K562 (cell line): ENCODE data around the gene TMEM187. TPM values are rescaled to one million over a fixed set of nuclear protein-coding genes. Genes with fewer than 3 reads are reported as not detected.

ENCODE experiments used
- CHD4 ChIP-seq: fragments of 200-600 bp; sonication (generic); IDR thresholded peaks from 3 replicates; pipeline ENCODE4 v1.6.1; 2012; ENCODE audit warnings: low read depth, mild to moderate bottlenecking, mixed read lengths, low read length, inconsistent platforms; ENCODE audit not compliant: insufficient read depth, insufficient replicate concordance, poor library complexity, severe bottlenecking
- FOS ChIP-seq: IDR thresholded peaks from 3 replicates; pipeline ENCODE4 v1.6.1; 2011; ENCODE audit not compliant: insufficient read length; ENCODE audit errors: extremely low read depth
- FOSL1 ChIP-seq: fragments of 200-800 bp; sonication (Bioruptor generic); conservative IDR thresholded peaks from 2 replicates; pipeline ENCODE4 v1.6.1; 2016; ENCODE audit warnings: missing genetic modification characterization, missing compliant biosample characterization
- HDAC2 ChIP-seq: fragments of 450-650 bp; IDR thresholded peaks from 2 replicates; pipeline ENCODE4 v1.6.1; 2016; ENCODE audit warnings: mild to moderate bottlenecking
- JUN ChIP-seq, 2 experiments: sonication (generic) in 1 of 2; formaldehyde crosslinking in 1 of 2; IDR thresholded peaks; 2 replicates each; pipeline versions ENCODE4 v1.6.1 to v1.8.0; 2012 to 2022; ENCODE audit warnings: borderline replicate concordance in 2 of 2, mild to moderate bottlenecking in 2 of 2, improper control_type of control experiment in 1 of 2, low read depth in 1 of 2, low read length in 1 of 2, missing genetic modification reagents in 1 of 2
- KLF6 ChIP-seq: fragments of 250-450 bp; sonication (Bioruptor Pico); IDR thresholded peaks from 2 replicates; pipeline ENCODE4 v1.4.0; 2020; ENCODE audit warnings: mild to moderate bottlenecking, moderate library complexity, borderline replicate concordance
- MTA3 ChIP-seq: fragments of 450-650 bp; formaldehyde crosslinking; IDR thresholded peaks from 2 replicates; pipeline ENCODE4 v1.6.1; 2017; ENCODE audit warnings: mild to moderate bottlenecking, borderline replicate concordance
- PHF21A ChIP-seq: fragments of 450-650 bp; IDR thresholded peaks from 2 replicates; pipeline ENCODE4 v1.6.1; 2017; ENCODE audit warnings: low read depth, borderline replicate concordance
- RHOXF2B ChIP-seq: fragments of 250-450 bp; sonication (Bioruptor Pico); conservative IDR thresholded peaks from 2 replicates; pipeline ENCODE4 v1.5.1; 2021
- RNF2 ChIP-seq: sonication (generic); IDR thresholded peaks from 2 replicates; pipeline ENCODE4 v1.6.1; 2016
- SMC3 ChIP-seq: conservative IDR thresholded peaks from 2 replicates; pipeline ENCODE4 v1.6.1; 2011; ENCODE audit warnings: low read depth, low read length, improper control_type of control experiment; ENCODE audit not compliant: insufficient read depth
- UBTF ChIP-seq, 2 experiments: IDR thresholded peaks; 2 replicates each; pipeline ENCODE4 v1.6.1; 2012; ENCODE audit warnings: improper control_type of control experiment in 2 of 2, low read depth in 2 of 2, low read length in 2 of 2, borderline replicate concordance in 1 of 2
- YY1 ChIP-seq, 3 experiments: IDR thresholded peaks; 2 replicates each; pipeline ENCODE4 v1.6.1; 2011; ENCODE audit warnings: low read length in 2 of 3, mild to moderate bottlenecking in 2 of 3, moderate library complexity in 2 of 3, borderline replicate concordance in 1 of 3, control low read depth in 1 of 3, low read depth in 1 of 3; ENCODE audit not compliant: insufficient read depth in 3 of 3, insufficient replicate concordance in 2 of 3, control insufficient read depth in 1 of 3, insufficient read length in 1 of 3; ENCODE audit errors: extremely low read depth in 1 of 3
- ZNF707 ChIP-seq: fragments of 250-450 bp; sonication (Bioruptor Pico); conservative IDR thresholded peaks from 2 replicates; pipeline ENCODE4 v1.8.0; 2022; ENCODE audit warnings: inconsistent platforms, mild to moderate bottlenecking, moderate library complexity
- ZNF717 ChIP-seq: fragments of 250-450 bp; sonication (Bioruptor Pico); IDR thresholded peaks from 2 replicates; pipeline ENCODE4 v1.5.0; 2021
- polyA plus RNA-seq, 8 experiments: library from polyadenylated mRNA; depleted of rRNA in 4 of 8; stranded (reverse) in 5 of 8; unstranded in 3 of 8; fragments of >200 nt; fragmentation: Nextera tagmentation in 2 of 8; fragmentation: Illumina TruSeq in 1 of 8; extraction: Ambion mirVana in 2 of 8; extraction: Trizol in 1 of 8; gene quantifications; 2 replicates each; pipeline versions ENCODE4 v1.2.1 to v1.2.3, GENCODE V29; 2011 to 2014; ENCODE audit warnings: inconsistent platforms in 1 of 8, missing spikeins in 1 of 8
- total RNA-seq, 7 experiments: library from RNA; depleted of rRNA in 6 of 7; stranded (reverse); fragments of >200 nt in 6 of 7; fragmentation: Illumina TruSeq in 2 of 7; extraction: Trizol in 2 of 7; gene quantifications; 2 replicates each; pipeline versions ENCODE4 v1.2.1 to v1.2.3, GENCODE V29; 2011 to 2021; ENCODE audit warnings: low replicate concordance in 1 of 7
- TF ChIP-seq, protein P1 (sequence below): fragments of 450-650 bp; IDR thresholded peaks from 2 replicates; pipeline ENCODE4 v1.6.1; 2017; ENCODE audit warnings: antibody characterized with exemption
- TF ChIP-seq, protein P2 (sequence below): sonication (generic); formaldehyde crosslinking; IDR thresholded peaks from 2 replicates; pipeline ENCODE4 v1.8.1; 2023; ENCODE audit warnings: mild to moderate bottlenecking, missing genetic modification reagents, moderate library complexity
- TF ChIP-seq, protein P3 (sequence below): fragments of 450-650 bp; IDR thresholded peaks from 2 replicates; pipeline ENCODE4 v1.6.1; 2014; ENCODE audit warnings: low read depth, mild to moderate bottlenecking, moderate library complexity, borderline replicate concordance

Gene TMEM187
- total and polyA plus RNA-seq, 9 of the 15 experiments (the other 6 are each of a cell fraction or from before 2014, with no cell fraction given) = 0.13 to 6.4 (median 1.6) TPM

DNA sequence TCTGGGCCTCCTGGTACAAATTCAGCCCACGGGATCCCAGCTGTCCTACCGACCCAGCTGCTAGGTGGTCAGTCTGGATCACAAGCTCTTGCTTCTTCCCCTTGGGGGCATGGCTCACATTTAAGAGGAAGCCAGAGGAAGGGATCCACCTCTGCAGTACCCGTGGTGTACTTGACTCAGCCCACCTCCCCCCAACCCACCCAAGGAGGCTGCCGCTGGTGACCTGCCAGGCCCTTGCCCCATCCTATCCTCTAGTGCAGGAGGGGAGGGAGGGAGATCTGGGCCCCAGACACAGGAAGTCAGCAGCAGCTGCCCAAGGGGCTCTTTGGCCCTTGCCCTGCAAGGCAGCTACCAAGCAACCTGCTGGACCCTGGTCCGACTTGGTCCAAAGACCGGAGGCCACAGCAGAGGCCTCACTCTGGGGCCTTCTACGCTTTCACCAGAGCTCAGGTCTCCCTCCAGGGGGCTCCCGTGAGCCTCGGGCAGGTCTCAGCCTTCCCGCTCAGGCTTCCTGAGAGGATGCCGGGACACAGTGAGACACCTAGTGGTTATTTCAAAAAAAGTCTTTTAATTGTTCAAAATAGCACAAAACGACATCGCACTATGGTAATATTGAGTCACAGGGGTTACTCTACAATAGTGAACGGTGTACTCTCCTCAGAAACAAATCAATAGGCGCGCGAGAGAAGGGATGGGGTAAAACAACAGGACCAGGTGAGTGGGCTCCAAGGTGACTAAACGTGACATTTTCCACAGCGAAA is 25.4 kb upstream of the TMEM187 start (continued):
- TF ChIP-seq UBTF (IDR thresholded peaks at IDR 0.05; ENCODE audit: borderline replicate concordance in 1 of 2, low read depth in 2 of 2, low read length in 2 of 2) (no peak), FOS (no peak), SMC3 (peak; percentile 71), RHOXF2B (CRISPR knock-in tag) (no peak), CHD4 (no peak), ZNF717 (CRISPR knock-in tag) (no peak), JUN (IDR thresholded peaks at IDR 0.05; ENCODE audit: borderline replicate concordance, low read depth, low read length) (0 out of 2 replicates have a peak, but pooled peaks have one; percentile 35), JUN (CRISPR knock-in tag; IDR thresholded peaks at IDR 0.05; ENCODE audit: borderline replicate concordance) (no peak), MTA3 (0 out of 2 replicates have a peak, but pooled peaks have one; percentile 17), YY1 (IDR thresholded peaks at IDR 0.05; ENCODE audit: borderline replicate concordance in 1 of 3, control insufficient read depth in 1 of 3, extremely low read depth in 1 of 3, insufficient read depth in 3 of 3, insufficient read length in 1 of 3, insufficient replicate concordance in 2 of 3, low read depth in 1 of 3, low read length in 2 of 3) (peak in 1 of 3 experiments; percentile 48), KLF6 (CRISPR knock-in tag) (no peak), RNF2 (no peak), ZNF707 (CRISPR knock-in tag) (no peak), HDAC2 (no peak), PHF21A (no peak), FOSL1 (tag) (no peak)
- TF ChIP-seq, protein P1, sequence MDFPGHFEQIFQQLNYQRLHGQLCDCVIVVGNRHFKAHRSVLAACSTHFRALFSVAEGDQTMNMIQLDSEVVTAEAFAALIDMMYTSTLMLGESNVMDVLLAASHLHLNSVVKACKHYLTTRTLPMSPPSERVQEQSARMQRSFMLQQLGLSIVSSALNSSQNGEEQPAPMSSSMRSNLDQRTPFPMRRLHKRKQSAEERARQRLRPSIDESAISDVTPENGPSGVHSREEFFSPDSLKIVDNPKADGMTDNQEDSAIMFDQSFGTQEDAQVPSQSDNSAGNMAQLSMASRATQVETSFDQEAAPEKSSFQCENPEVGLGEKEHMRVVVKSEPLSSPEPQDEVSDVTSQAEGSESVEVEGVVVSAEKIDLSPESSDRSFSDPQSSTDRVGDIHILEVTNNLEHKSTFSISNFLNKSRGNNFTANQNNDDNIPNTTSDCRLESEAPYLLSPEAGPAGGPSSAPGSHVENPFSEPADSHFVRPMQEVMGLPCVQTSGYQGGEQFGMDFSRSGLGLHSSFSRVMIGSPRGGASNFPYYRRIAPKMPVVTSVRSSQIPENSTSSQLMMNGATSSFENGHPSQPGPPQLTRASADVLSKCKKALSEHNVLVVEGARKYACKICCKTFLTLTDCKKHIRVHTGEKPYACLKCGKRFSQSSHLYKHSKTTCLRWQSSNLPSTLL = no peak
- TF ChIP-seq, protein P2, sequence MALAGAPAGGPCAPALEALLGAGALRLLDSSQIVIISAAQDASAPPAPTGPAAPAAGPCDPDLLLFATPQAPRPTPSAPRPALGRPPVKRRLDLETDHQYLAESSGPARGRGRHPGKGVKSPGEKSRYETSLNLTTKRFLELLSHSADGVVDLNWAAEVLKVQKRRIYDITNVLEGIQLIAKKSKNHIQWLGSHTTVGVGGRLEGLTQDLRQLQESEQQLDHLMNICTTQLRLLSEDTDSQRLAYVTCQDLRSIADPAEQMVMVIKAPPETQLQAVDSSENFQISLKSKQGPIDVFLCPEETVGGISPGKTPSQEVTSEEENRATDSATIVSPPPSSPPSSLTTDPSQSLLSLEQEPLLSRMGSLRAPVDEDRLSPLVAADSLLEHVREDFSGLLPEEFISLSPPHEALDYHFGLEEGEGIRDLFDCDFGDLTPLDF (CRISPR knock-in tag) = no peak
- TF ChIP-seq, protein P3, sequence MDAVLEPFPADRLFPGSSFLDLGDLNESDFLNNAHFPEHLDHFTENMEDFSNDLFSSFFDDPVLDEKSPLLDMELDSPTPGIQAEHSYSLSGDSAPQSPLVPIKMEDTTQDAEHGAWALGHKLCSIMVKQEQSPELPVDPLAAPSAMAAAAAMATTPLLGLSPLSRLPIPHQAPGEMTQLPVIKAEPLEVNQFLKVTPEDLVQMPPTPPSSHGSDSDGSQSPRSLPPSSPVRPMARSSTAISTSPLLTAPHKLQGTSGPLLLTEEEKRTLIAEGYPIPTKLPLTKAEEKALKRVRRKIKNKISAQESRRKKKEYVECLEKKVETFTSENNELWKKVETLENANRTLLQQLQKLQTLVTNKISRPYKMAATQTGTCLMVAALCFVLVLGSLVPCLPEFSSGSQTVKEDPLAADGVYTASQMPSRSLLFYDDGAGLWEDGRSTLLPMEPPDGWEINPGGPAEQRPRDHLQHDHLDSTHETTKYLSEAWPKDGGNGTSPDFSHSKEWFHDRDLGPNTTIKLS = no peak
